ENCODE results near the gene CYP27A1. TPM values are rescaled to one million over a fixed set of nuclear protein-coding genes. Genes with fewer than 3 reads are reported as not detected.

CYP27A1 gene
- polyA plus RNA-seq, 1 donor, result 21.2 TPM

DNA sequence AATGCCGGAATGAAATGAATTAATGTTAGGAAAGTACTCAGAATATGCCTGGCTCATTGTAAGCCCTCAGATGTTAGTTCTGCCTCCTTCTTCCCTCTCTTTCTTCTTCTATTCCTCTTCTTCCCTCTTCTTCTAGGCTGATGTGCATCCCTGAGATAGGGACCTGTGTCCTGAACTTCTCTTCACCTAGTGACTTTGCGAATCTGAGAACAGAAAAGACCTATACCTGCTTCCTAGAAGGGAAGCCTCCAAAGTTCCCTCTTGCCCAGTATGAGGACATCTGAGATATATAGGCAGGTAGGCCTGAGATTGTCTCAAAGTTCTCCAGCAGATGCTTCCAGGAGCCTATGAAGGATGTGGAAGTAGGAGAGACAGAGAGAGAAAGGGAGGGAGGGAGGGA is 8.1 kb upstream of the CYP27A1 start:
- DNase-seq (ENCODE audit: low read depth), result no peak

DNA sequence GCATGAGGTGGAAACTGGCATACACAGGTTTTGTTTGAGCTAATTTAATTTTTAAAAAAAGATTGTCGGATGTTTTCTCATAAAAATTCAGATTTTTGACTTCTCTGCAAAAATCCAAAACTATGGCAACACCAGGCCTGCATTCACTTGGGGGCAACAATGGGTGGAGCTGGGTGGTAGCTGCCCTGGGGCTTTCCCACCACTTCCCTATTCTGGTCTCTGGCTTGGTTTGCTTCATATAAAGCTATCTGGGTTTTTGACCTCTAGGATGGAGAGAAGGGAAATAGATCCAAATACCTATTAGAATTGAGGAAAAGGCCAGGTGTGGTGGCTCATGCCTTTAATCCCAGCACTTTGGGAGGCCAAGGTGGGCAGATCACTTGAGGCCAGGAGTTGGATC is 5.5 kb upstream of the CYP27A1 start:
- no peak for DNase-seq (ENCODE audit: low read depth)

DNA sequence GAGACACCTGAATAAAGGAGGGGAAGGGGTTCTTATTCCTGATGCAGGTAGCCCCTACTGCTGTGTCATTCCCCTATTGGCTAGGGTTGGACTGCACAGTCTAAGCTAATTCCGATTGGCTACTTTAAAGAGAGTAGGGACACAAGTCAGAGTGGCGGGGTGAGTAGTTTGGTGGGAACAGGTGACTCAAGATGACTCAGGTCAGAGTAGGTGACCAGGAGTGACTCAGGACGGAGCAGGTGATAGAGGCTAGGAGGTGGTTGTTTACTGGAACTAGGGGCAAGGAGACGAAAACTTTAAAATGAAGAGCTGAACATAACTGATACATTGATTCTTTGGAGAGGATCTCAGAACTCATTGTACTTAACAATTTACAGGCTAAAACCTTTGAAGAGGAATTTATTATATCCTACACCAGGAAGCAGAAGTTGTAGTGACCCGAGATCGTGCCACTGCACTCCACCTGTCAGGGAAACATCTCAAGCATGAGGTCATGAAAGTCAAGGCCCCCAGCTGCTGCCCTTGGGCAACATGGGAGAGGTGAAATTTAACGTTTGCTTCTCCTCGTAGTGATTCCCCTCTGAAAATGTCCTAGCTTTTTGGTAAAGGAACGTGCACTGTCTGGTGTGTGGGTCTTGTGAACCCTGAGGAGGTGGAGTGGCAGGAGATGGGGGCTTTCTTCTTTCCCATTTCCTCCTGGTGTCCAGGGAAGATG is 4.5 kb upstream of the CYP27A1 start:
- DNase-seq (ENCODE audit: low read depth), result no peak

DNA sequence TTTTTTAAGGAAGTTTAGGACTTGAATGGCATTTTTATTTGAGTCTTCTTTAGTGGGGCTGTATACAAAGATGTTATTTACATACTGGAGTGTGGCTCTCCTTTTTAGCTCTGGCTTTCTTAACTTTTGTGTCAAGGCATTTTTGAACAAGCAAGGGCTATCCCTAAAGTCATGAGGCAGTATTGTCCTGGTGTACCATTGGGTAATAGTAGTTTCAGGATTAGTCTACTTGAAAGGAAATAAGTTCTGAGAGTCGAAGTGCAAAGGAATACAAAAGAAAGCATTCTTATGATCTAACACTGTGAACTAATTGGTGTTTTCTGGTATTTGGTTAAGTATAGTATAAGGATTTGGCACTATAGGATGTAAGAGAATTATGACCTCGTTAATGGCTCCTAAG is 1.9 kb upstream of the CYP27A1 start:
- DNase-seq (ENCODE audit: low read depth), result no peak

DNA sequence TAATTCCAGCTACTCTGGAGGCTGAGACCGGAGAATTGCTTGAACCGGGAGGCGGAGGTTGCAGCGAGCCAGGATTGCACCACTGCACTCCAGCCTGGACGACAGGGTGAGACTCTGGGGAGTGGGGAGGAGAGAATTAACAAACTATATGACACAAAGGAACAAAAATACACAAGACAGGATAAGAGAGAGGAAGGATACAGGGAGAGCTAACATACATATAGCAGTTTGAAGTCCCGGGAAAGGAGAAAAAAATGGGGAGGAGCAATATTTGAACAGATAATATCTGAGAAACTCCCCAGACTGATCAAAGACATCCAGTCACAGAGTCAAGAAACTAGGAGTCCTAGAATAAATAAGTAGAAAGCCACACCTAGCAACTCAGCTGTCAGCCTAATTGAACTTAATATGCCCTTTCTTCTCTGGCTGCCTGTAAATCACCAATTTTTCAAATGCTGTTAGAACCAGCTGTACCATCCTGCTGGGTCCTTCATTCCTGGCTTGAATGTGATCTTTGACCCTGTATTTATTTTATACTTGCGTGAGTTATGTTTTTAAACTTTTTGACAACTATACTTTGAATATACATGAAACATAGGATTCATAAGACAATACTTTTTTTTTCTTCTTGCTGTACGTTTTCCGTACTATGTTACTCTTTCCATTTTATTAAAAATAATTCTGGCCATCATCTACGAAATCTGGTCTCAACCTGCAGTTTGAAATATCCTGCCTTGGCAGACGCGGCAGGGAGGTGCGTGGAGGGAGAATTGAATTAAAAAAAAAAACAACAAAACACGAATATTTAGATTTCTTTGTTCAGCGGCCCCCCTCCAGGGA is 876 bp upstream of the CYP27A1 start:
- DNase-seq (ENCODE audit: low read depth), result no peak

DNA sequence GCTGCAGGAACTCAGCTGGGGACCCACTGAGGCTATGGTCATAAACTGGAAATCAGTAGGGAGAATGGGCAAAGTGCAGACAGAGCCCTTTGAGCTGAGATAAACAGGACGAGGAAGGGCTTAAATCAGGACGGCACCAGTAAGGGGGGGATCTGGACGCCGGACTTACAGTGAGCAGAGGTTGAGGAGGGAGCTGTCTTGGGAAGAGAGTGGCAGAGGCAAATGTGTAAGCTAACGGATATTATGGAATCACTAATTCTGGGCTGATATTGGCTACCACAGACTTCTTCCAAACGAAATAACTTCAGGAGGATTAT is 539 bp downstream of the CYP27A1 start:
- no peak for DNase-seq (ENCODE audit: low read depth)

DNA sequence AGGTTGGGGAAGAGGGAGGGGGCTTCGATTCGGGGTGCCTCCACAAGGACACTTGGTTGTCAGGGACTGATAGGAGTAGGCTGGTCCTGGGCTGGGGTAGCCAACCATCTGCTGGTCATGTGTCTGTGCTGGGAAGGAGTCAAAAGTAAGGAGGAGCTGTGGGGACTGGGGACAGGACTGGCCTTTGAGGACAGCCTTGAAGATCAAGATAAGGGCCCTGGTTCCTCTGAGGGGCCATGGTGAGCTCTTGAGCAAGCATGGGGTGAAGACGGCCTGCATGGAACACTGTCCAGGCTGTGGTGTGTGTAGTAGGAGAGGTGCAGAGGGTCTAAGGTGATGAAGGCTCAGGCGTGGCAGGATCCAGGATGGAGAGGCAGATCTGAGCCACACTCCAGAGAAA is 1.7 kb downstream of the CYP27A1 start:
- DNase-seq (ENCODE audit: low read depth), result no peak

DNA sequence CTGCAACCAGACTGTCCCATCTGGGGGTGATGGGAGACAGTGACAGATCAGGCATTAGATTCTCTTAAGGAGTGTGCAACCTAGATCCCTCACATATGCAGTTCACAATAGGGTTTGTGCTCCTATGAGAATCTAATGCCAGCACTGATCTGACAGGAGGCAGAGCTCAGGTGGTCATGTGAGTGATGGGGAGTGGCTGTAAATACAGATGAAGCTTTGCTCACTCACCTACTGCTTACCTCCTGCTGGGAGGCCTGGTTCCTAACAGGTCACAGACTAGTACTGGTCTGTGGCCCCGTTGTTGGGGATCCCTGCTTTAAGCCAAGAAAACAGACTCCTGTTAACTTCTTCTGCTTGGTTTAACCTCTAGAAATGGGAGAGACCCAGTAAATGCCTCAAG is 3.2 kb downstream of the CYP27A1 start:
- DNase-seq (ENCODE audit: low read depth), result no peak

DNA sequence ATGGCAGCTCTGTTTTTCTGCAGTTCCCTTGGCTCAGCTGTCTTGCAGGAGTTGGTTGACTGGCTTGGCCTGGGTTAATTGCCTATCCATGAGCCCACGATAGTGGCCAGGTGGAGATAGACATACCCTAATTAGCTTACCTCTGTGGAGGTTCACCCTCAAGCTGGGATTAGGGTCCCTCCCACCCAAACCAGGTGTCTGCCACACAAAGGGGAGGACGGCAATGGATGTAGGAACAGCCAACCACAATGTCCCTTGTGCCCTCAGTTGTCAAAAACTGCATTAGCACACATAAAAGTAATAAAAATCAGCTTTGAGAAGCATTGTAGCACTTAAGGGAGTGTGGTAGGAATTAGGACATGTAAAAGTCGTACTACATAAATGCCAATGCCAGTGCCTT is 4.2 kb downstream of the CYP27A1 start:
- DNase-seq (ENCODE audit: low read depth), result no peak

DNA sequence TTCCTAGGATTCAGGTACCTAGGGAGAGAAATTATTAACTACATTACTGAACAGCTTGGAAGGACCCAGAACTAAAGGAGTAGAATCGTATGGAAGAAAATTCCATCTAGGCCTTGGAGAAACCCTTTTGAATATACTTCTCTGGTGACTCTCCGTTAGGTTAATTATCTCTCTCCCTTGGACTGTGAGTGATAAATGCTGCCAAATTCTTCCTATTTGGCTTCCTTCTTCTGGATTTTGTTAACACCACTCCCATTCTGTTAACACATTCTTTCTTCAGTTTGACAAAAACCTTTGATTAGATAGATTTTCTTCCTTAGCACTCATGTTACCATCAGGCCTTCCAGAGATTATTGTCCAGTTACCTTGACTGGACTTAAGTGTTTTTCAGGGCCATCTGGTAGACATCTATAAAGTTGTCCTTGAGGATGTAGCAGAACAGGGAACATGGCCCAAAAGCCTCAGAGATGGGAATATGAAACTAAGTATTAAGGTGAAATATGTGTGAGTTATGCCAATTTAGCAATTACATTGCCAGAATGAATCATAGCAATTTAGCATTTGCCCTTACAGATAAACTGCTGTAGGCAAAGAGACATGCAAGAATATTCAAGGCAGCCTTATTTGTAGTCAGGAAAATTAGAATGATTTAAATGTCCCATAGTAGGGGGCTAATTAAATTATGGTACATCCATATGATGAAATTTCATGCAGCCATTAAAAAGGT is 6.7 kb downstream of the CYP27A1 start:
- DNase-seq (ENCODE audit: low read depth), result no peak

DNA sequence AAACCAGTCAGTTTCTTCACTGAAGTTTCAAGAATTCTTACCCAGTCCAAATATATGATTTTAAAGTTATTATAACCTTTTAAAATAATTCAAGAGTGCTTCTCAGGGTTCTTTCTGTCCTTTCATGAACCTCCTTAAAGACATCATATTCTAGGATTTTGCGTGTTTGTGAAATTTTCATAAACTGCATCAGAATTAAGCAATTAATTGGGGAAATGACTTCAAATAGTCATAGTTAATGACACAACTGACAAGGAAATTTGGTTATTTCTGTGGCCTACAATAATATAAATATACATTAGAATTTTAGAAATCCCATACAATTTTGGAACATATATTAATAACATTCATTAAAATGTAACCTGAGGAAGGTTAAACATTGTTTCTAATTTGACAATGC is 10.5 kb downstream of the CYP27A1 start:
- DNase-seq (ENCODE audit: low read depth), result no peak

DNA sequence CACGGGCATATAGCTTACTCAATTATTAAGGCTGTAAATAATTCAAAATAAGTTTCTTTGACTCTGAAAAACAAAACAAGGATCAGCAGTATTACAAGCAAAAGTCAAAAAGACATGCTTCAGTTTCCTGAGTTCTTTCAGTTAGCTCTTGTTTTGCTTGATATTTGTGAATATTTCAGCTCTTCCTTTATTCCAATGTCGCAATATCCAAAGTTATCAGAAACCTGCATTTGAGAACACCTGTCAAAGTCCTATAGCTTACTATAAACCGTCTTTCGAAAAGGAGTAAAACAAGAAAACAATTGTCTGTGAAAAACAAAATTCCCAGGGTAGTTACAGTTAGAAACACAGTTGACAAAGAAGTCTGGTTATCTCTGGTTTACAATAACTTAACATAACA is 14.7 kb downstream of the CYP27A1 start:
- DNase-seq (ENCODE audit: low read depth), result no peak

DNA sequence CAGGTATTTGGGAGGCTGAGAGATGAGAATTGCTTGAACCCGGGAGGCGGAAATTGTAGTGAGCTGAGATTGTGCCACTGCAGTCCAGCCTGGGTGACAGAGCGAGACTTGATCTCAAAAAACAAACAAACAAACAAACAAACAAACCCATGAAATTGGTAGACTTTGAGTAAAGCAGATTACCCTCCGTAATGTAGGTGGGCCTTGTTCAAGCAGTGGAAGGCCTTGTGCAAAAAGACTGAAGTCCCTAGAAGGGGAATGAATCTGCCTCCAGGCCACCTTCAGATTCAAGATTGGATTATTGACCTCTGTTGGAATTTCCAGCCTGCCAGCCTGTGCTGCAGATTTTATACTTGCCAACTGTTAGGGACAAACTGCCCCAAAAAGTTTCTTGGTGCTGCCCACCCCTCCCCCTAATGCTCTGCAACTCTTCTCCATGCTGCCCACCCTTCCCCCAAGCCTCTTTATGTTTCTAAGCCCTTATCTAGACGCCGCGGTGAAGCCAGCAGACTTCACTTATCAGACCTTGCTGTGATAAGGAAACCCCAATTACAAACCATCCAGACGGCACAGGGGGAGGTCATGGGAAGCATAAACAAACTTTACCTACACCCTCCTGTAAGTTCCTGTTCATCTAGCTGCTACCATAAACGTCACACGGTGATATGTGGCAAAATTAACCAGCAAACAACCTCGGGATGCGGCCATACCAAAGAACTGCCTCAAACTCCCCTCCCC is 17.0 kb downstream of the CYP27A1 start:
- no peak for DNase-seq (ENCODE audit: low read depth)

DNA sequence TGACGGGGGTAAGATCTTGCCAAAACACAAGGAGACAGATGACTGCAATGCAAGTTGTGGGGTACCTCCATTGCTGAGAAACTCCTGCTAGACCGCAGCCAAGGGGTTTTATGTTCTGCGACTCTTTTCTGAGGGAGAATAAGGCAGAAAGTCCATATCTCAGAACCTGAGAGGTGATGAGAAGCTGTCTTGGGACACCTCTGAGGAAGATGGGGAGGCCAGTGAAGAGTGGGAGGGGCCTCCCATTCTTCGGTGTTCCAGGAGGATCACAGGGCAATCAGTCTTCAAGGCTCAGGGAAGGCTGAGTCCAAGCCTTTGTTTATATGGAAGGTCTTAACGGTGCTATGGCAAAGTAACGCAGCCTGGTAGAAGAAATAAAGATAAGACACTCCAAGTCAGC is 18.0 kb downstream of the CYP27A1 start:
- DNase-seq (ENCODE audit: low read depth), result no peak

DNA sequence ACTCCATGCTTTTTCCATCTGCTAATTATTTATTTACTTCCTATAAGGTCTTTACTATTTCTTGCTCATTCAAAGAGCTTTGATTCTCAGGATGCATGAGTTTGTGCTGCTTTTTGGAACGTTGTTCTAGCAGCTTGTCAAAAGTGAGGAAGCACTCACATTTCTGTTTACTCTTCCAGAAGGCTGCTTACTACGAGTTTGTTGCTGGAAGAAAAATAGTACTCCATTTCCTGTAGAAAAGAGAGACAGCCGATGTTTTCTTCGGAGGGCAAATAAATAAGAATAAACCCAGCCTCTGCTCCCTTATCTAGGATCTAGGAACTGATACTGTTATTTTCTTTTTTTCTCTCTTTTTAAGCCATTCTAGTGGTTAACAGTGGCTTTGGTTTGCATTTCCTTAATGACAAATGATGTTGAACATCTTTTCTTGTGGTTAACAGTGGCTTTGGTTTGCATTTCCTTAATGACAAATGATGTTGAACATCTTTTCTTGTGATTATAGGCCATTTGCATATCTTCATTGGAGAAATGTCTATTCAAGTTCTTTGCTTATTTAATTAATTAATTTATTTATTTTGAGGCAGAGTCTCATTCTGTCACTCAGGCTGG is 20.5 kb downstream of the CYP27A1 start:
- DNase-seq (ENCODE audit: low read depth), result no peak

DNA sequence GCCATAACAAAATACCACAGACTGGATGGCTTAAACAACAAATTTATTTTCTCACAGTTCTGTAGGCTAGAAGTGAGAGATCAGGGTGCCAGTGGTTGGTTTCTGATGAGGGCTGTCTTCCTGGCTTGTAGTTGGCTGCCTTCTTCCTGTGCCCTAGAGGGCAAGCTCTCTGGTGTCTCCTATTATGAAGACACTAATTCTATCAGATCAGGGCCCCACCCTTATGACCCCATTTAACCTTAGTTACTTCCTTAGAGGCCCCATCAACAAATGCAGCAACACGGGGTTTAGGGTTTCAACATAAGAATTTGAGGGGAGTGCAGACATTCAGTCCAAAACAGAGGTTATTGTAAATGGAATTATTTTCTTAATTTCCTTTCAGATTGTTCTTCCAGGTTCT is 22.9 kb downstream of the CYP27A1 start:
- no peak for DNase-seq (ENCODE audit: low read depth)

DNA sequence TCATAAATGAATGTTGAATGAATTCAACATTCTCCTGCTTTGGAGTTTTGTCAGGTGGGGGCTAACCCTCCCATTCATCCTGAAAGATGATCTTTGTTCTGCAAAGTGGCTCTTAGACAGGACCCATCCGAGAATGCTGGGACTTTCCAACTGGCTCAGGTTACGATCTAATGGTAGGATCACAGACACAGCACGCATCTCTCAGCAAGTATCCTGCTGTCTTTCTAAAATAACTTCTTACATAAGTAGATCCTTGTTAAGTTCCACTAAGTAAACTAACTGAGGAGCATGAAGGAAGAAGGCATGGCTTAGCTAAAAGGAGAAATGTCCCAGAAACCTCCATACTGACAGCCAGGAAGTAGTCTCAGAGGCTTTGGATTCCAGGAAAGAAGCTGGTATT is 23.7 kb downstream of the CYP27A1 start:
- DNase-seq (ENCODE audit: low read depth), result no peak

DNA sequence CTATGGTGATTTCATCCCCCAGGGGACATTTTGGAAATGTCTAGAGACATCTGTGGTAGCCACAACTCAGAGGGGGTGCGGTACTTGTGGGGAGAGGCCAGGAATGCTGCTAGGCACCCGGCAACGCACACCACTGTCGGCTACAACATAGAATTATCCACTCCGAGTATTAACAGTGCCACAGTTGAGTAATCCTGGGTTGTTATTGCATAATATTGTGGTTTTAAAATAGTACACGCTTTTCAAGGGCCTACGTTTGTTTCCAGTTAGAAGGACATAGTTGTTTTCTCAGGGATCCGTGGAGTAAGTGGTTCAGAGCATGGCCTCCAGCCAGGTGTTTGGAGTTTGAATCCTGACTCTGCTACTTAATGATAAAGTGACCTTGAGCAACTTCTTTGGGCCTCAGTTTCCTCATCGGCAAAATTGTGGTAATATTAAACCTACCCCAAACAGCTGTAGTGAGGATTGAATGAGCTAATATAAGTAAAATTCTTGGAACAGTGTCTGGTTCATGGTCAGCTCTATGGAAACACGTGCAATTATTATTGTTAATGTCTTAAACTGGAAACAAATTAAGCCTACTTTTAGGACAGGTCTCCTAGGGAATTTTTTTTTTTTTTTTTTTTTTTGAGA is 24.5 kb downstream of the CYP27A1 start:
- no peak for DNase-seq (ENCODE audit: low read depth)

DNA sequence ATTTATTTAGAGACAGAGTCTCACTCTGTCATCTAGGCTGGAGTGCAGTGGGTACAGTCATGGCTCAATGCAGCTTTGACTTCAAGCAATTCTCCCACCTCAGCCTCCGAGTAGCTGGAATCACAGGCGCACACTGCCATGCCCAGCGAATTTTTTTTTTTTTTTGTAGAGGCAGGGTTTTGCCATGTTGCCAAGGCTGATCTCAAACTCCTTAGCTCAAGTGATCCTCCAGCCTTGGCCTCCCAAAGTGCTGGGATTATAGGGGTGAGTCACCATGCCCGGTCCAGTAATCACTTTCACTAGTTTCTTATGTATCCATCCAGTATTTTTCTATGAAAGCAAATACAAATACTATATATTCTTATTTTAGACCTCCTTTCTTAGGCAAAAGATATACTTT is 25.7 kb downstream of the CYP27A1 start:
- no peak for DNase-seq (ENCODE audit: low read depth)

DNA sequence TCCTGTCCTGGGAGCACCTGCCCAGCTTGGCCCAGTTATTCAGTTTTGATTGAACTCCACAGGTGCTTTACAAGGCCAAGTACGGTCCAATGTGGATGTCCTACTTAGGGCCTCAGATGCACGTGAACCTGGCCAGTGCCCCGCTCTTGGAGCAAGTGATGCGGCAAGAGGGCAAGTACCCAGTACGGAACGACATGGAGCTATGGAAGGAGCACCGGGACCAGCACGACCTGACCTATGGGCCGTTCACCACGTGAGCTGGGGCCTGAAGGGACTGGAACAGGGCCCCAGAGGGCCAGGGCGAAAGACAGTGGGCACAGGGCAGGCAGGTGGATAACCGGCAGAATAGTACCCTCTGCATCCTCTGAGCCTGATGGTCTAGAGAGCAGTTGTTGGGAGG is 27.6 kb downstream of the CYP27A1 start:
- no peak for DNase-seq (ENCODE audit: low read depth)

DNA sequence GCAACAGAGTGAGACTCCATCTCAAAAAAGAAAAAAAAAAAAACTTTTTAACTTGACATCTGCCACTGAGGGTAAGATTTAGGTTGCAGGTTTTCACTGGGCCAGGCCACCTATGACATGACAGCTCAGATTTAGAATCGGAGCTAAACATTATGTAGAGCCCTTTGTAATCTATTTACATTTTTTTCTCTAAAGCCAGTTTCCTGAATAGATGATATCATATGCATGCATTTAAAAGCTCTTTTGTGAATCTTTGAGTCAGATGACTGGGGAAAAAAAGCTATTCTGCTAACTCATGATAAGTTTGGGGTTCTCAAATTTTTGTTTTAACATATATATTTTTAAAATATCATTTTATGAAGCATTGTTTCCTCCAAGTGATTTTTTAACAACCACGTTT is 28.3 kb downstream of the CYP27A1 start:
- DNase-seq (ENCODE audit: low read depth), result no peak
